Erythroblast (primary cell): Measurements from ENCODE around the gene CWC27.

ENCODE experiments used
- GATA1 ChIP-seq: IDR thresholded peaks from 2 replicates; pipeline ENCODE4 v1.6.1; 2011; ENCODE audit warnings: low read depth, mild to moderate bottlenecking, control low read depth, low read length, moderate library complexity
- POLR2A ChIP-seq: IDR thresholded peaks from 2 replicates; pipeline ENCODE4 v1.6.1; 2011; ENCODE audit warnings: mild to moderate bottlenecking, low read length

DNA sequence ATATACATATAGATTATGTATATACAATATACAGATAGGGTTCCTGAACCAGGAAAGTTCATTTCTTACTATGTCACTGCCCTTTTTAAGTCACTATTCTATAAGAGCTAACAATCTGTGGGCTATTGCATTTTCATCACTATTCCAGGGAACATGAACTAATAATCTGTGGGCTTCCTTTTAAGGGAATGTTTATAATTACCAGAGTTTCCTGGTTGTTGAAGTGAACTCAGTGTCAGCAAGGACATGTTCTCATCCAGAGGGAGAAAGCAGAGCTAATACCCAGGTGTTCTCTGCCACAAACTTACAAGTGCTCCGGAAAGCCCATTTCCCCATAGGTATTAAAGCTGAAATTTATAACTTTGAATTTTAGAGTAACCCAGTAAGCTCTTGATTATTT lies 69.6 kb downstream of the CWC27 start:
- TF ChIP-seq POLR2A (no peak), GATA1 (no peak)
